Measurements from ENCODE around the gene CTNNA2.

The CTNNA2 gene

DNA sequence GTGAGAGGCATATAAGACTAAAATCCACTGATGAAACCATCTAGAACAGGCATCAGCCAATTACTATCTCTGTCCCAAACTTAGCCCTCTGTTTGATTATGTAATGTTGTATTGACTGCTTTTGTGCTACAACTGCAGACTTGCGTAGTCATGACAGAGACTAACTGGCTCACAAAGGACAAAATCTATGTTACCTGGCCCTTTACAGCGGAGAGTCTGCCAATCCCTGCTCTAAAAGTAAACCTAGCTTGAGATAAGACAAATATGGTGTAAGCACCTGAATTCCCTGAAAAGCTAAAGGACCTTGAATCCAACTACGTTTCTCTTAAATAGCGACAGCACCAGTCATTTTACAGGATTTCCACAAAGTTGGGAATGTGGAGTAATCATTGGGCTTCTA, 894.5 kb downstream of the CTNNA2 start:
- Histone ChIP-seq H3K79me2 (no peaks in the 10 kb centered on the region), H3K4me2 (ENCODE audit: low read length) (no peak overlapping the region), H2AFZ (no peak overlapping the region), H3K4me3 (ENCODE audit: low read depth, low read length) (no peak overlapping the region), H3K9ac (no peak overlapping the region), H3K27ac (no peak overlapping the region), H3K36me3 (ENCODE audit: control insufficient read depth, insufficient read depth, low read length) (no peaks in the 10 kb centered on the region), H3K27me3 (ENCODE audit: control insufficient read depth, insufficient read depth, low read length) (no peaks in the 10 kb centered on the region), H3K9me3 (ENCODE audit: control insufficient read depth, low read length) (no peaks in the 10 kb centered on the region), H3K4me1 (no peaks in the 10 kb centered on the region)
- TF ChIP-seq, protein P1, sequence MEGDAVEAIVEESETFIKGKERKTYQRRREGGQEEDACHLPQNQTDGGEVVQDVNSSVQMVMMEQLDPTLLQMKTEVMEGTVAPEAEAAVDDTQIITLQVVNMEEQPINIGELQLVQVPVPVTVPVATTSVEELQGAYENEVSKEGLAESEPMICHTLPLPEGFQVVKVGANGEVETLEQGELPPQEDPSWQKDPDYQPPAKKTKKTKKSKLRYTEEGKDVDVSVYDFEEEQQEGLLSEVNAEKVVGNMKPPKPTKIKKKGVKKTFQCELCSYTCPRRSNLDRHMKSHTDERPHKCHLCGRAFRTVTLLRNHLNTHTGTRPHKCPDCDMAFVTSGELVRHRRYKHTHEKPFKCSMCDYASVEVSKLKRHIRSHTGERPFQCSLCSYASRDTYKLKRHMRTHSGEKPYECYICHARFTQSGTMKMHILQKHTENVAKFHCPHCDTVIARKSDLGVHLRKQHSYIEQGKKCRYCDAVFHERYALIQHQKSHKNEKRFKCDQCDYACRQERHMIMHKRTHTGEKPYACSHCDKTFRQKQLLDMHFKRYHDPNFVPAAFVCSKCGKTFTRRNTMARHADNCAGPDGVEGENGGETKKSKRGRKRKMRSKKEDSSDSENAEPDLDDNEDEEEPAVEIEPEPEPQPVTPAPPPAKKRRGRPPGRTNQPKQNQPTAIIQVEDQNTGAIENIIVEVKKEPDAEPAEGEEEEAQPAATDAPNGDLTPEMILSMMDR (IDR thresholded peaks at IDR 0.05) = no peak

DNA sequence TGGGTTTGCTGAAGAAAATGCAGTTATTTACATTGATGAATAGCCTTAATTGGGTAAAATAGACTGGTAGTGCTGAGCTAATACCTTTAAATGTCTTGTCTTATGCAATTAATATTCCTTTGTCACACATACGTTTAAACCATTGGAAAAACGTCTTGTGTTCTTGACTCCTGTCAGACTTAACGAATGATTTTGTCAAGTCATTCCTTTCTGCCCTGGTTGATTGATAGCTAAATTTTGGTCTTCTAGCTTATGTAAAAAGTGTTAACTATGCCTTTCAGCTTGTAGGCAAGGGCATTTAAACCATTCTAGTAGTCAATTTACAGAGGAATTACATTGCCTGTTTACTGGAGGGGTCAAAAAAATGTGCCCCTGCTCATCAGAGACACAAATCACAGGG, 897.5 kb downstream of the CTNNA2 start:
- Histone ChIP-seq H2AFZ (no peak overlapping the region), H3K4me3 (ENCODE audit: low read depth, low read length) (no peak overlapping the region), H3K36me3 (ENCODE audit: control insufficient read depth, insufficient read depth, low read length) (no peaks in the 10 kb centered on the region), H3K79me2 (no peaks in the 10 kb centered on the region), H3K9ac (no peak overlapping the region), H3K27me3 (ENCODE audit: control insufficient read depth, insufficient read depth, low read length) (no peaks in the 10 kb centered on the region), H3K4me1 (no peaks in the 10 kb centered on the region), H3K27ac (no peak overlapping the region), H3K4me2 (ENCODE audit: low read length) (no peak overlapping the region), H3K9me3 (ENCODE audit: control insufficient read depth, low read length) (no peaks in the 10 kb centered on the region)
- TF ChIP-seq, protein P1 (IDR thresholded peaks at IDR 0.05) = no peak

DNA sequence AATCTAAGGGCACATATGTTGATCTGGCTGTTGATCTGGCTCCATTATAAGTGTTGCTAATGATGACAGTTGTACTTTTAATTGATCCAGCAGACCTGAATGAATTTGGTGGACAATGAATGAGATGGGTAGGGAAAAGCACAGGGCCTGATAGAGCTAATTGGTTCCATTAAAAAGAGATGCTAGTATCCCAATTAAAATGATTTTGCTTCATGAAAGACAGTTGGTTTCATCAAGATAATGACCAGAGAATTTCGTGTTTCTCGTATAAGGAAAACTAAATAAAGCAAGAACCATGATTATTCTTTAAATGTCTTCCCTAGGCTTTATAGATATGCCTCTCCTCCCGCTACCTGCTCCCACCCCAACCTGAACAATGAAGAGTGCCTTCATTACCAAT, 900.3 kb downstream of the CTNNA2 start:
- TF ChIP-seq, protein P1 (IDR thresholded peaks at IDR 0.05) = no peak
- Histone ChIP-seq H3K27me3 (ENCODE audit: control insufficient read depth, insufficient read depth, low read length) (no peaks in the 10 kb centered on the region), H3K4me2 (ENCODE audit: low read length) (no peak overlapping the region), H3K9ac (no peak overlapping the region), H3K4me1 (no peaks in the 10 kb centered on the region), H3K36me3 (ENCODE audit: control insufficient read depth, insufficient read depth, low read length) (no peaks in the 10 kb centered on the region), H3K9me3 (ENCODE audit: control insufficient read depth, low read length) (no peaks in the 10 kb centered on the region), H2AFZ (no peak overlapping the region), H3K79me2 (no peaks in the 10 kb centered on the region), H3K27ac (no peak overlapping the region), H3K4me3 (ENCODE audit: low read depth, low read length) (no peak overlapping the region)

DNA sequence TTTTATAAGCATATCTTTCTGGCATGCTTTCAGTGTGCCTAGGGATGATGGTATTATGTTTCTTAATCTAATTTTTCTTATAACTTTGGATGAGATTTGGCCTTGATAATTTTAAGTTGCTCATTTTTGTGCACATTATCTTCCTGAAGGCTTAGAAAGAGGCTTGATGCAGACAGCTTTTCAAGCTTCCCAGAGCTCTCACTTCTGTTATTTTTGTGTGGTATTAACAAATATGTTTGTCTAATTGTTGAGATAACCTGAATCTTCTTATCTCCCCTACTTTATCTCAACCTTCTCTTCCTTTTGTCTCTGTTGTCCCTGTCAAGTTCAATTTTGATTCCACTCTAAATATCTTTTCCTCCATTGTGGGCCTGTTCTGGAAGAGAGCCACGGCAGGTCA, 904.9 kb downstream of the CTNNA2 start:
- no peak overlapping the region for H3K4me3 ChIP-seq (ENCODE audit: low read depth, low read length)
- H3K27ac ChIP-seq = no peak overlapping the region
- TF ChIP-seq, protein P1 (IDR thresholded peaks at IDR 0.05) = no peak
- H2AFZ ChIP-seq = no peak overlapping the region
- no peak overlapping the region for H3K9ac ChIP-seq
- H3K36me3 ChIP-seq (ENCODE audit: control insufficient read depth, insufficient read depth, low read length) = no peaks in the 10 kb centered on the region
- no peaks in the 10 kb centered on the region for H3K4me1 ChIP-seq
- no peak overlapping the region for H3K4me2 ChIP-seq (ENCODE audit: low read length)
- H3K9me3 ChIP-seq (ENCODE audit: control insufficient read depth, low read length) = no peaks in the 10 kb centered on the region
- no peaks in the 10 kb centered on the region for H3K79me2 ChIP-seq
- H3K27me3 ChIP-seq (ENCODE audit: control insufficient read depth, insufficient read depth, low read length) = no peaks in the 10 kb centered on the region

DNA sequence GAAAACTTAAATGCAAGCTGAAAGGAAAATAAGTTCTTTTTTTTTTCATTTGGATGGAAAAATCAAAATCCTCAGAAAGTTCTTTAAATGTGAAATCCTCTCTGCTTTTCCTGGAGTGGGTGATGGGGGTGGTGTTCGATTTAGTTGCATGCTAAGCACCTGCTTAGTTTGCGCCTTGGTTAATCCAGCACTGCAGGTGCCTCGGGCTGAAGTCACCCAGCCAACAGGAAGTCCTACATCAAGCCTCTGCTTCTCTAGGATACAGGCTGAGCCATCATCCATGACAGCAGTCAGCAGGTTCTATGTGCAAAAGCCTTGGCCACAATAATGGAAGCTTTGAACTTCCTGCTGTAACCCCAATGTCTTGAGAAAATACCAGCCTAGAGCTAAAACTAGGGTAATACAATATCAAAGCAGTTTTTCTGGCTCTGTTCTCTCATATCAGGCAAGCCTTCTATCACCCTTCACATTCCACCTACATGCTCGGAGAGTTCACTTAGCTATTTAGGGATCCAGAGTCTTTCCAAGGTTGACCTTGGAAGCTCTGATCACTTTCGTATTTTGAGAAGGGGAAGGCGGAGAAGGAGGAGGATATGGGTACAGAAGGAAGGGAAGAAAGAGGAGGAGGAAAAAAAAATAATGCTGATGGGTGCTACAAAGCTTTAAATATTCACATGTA, 907.8 kb downstream of the CTNNA2 start:
- Histone ChIP-seq H3K9ac (no peak overlapping the region), H3K27me3 (ENCODE audit: control insufficient read depth, insufficient read depth, low read length) (no peaks in the 10 kb centered on the region), H3K9me3 (ENCODE audit: control insufficient read depth, low read length) (no peaks in the 10 kb centered on the region), H3K27ac (no peak overlapping the region), H2AFZ (no peak overlapping the region), H3K36me3 (ENCODE audit: control insufficient read depth, insufficient read depth, low read length) (no peaks in the 10 kb centered on the region), H3K4me1 (no peaks in the 10 kb centered on the region), H3K79me2 (no peaks in the 10 kb centered on the region), H3K4me3 (ENCODE audit: low read depth, low read length) (no peak overlapping the region), H3K4me2 (ENCODE audit: low read length) (no peak overlapping the region)
- TF ChIP-seq, protein P1 (IDR thresholded peaks at IDR 0.05) = no peak

Measured in parathyroid adenoma (tissue), 2 donors.